Measurements from ENCODE around the gene NEURL2.

The NEURL2 gene

DNA sequence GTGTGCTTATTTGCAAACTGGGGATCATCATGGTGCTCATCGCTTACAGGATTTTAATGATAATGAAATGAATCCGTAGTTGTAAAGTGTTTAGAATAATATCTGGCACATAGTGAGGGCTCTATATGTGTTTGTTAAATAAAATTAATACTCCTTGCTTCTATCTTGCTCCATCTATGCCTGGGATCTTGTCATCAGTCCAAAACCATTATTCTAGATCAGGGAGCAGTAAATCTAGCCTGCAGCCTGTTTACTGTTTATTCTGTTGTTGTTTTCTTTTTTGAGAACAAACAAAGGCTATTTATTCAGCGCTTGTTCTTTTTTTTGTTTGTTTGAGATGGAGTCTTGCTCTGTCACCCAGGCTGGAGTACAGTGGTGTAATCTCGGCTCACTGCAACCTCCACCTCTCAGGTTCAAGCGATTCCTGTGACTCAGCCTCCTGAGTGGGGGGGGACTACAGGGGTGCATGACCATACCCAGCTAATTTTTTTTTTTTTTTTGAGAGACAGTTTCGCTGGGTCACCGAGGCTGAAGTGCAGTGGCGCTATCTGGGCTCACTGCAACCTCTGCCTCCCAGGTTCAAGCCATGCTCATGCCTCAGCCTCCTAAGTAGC, 41.9 kb downstream of the NEURL2 start:
- H2AFZ ChIP-seq (ENCODE audit: low read depth, low read length) = no peak overlapping the region
- no peak overlapping the region for H3K4me3 ChIP-seq (ENCODE audit: low read depth in 1 of 2, low read length in 2 of 2)
- peaks cover 54% of the 10 kb centered on the region for H3K36me3 ChIP-seq (ENCODE audit: insufficient read depth, low read length)
- no peak for ATAC-seq (ENCODE audit: insufficient read depth, low read depth)
- H3K9me3 ChIP-seq (ENCODE audit: insufficient read depth, low read length, severe bottlenecking) = no peaks in the 10 kb centered on the region
- TF ChIP-seq, protein P1, sequence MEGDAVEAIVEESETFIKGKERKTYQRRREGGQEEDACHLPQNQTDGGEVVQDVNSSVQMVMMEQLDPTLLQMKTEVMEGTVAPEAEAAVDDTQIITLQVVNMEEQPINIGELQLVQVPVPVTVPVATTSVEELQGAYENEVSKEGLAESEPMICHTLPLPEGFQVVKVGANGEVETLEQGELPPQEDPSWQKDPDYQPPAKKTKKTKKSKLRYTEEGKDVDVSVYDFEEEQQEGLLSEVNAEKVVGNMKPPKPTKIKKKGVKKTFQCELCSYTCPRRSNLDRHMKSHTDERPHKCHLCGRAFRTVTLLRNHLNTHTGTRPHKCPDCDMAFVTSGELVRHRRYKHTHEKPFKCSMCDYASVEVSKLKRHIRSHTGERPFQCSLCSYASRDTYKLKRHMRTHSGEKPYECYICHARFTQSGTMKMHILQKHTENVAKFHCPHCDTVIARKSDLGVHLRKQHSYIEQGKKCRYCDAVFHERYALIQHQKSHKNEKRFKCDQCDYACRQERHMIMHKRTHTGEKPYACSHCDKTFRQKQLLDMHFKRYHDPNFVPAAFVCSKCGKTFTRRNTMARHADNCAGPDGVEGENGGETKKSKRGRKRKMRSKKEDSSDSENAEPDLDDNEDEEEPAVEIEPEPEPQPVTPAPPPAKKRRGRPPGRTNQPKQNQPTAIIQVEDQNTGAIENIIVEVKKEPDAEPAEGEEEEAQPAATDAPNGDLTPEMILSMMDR (IDR thresholded peaks at IDR 0.05; ENCODE audit: borderline replicate concordance, extremely low read depth, low read length, poor library complexity, severe bottlenecking) = no peak
- TF ChIP-seq EZH2 (IDR thresholded peaks at IDR 0.05; ENCODE audit: borderline replicate concordance, low read depth, low read length, severe bottlenecking) = no peak
- no peak overlapping the region for H3K27ac ChIP-seq (ENCODE audit: low read length)
- DNase-seq = no peak
- H3K9ac ChIP-seq (ENCODE audit: low read depth, low read length) = no peak overlapping the region
- H3K27me3 ChIP-seq (ENCODE audit: insufficient read depth, low read length, poor library complexity) = no peaks in the 10 kb centered on the region
- no peak overlapping the region for H3K4me2 ChIP-seq (ENCODE audit: insufficient read depth, low read length)
- H3K79me2 ChIP-seq (ENCODE audit: insufficient read depth, low read length) = no peaks in the 10 kb centered on the region
- H4K20me1 ChIP-seq (ENCODE audit: insufficient read depth, low read length) = peaks cover 3% of the 10 kb centered on the region; the same call in 1 of the 2 replicates
- 0 out of 2 replicates have a peak, but pooled peaks cover 2% of the 10 kb centered on the region for H3K4me1 ChIP-seq (ENCODE audit: insufficient read depth, low read length)

DNA sequence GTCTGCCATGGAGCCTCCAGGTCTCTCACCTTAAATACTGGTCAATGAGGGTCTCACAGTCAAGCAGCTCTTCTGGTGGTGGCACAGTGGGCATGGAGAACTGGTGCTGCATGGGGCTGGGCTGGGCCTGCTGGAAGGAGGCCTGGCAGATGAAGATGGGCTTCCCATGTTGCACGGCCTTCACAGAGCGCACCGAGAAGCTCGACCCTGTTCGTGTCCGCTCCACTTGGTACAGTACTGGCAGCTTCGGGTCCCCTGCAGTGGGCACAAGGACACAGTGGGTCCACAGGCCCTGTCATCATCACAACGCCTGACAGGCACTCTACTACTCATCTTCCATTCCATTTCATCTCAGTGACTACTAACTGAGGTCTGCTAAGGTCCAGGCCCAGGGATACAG, 42.6 kb downstream of the NEURL2 start:
- Histone ChIP-seq H3K36me3 (ENCODE audit: insufficient read depth, low read length) (peaks cover 57% of the 10 kb centered on the region), H3K27ac (ENCODE audit: low read length) (no peak overlapping the region)

DNA sequence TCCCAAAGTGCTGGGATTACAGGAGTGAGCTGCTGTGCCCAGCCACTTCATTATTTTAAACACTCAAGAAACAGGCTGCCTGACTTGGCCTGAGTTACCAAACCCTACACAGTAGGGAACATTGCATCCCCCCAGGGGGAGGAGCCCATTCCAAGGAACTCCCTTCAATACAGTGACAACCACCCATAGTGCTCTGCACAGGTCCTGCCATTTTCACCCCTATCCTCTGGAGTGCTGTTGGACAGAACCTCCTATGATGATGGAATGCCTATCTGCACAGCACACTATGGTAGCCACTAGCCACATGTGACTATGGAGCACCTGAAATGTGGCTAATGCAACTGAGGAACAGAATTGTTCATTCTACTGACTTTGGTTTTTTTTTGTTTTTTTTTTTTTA, 45.6 kb downstream of the NEURL2 start:
- H4K20me1 ChIP-seq (ENCODE audit: insufficient read depth, low read length) = peaks cover 5% of the 10 kb centered on the region; the same call in 1 of the 2 replicates
- no peak overlapping the region for H3K4me2 ChIP-seq (ENCODE audit: insufficient read depth, low read length)
- H3K27me3 ChIP-seq (ENCODE audit: insufficient read depth, low read length, poor library complexity) = no peaks in the 10 kb centered on the region
- no peaks in the 10 kb centered on the region for H3K9me3 ChIP-seq (ENCODE audit: insufficient read depth, low read length, severe bottlenecking)
- H3K4me1 ChIP-seq (ENCODE audit: insufficient read depth, low read length) = no peaks in the 10 kb centered on the region
- H3K79me2 ChIP-seq (ENCODE audit: insufficient read depth, low read length) = no peaks in the 10 kb centered on the region
- H2AFZ ChIP-seq (ENCODE audit: low read depth, low read length) = no peak overlapping the region
- no peak for TF ChIP-seq EZH2 (IDR thresholded peaks at IDR 0.05; ENCODE audit: borderline replicate concordance, low read depth, low read length, severe bottlenecking)
- TF ChIP-seq, protein P1 (IDR thresholded peaks at IDR 0.05; ENCODE audit: borderline replicate concordance, extremely low read depth, low read length, poor library complexity, severe bottlenecking) = no peak
- peaks cover 73% of the 10 kb centered on the region for H3K36me3 ChIP-seq (ENCODE audit: insufficient read depth, low read length)
- H3K27ac ChIP-seq (ENCODE audit: low read length) = no peak overlapping the region
- DNase-seq (no peak), ATAC-seq (ENCODE audit: insufficient read depth, low read depth) (no peak)
- no peak overlapping the region for H3K4me3 ChIP-seq (ENCODE audit: low read depth in 1 of 2, low read length in 2 of 2)
- H3K9ac ChIP-seq (ENCODE audit: low read depth, low read length) = no peak overlapping the region

More for the DNA sequence above, 42.6 kb downstream of the NEURL2 start:
- Histone ChIP-seq H3K79me2 (ENCODE audit: insufficient read depth, low read length) (no peaks in the 10 kb centered on the region), H3K9me3 (ENCODE audit: insufficient read depth, low read length, severe bottlenecking) (no peaks in the 10 kb centered on the region), H2AFZ (ENCODE audit: low read depth, low read length) (no peak overlapping the region), H3K4me3 (ENCODE audit: low read depth in 1 of 2, low read length in 2 of 2) (no peak overlapping the region), H4K20me1 (ENCODE audit: insufficient read depth, low read length) (peaks cover 3% of the 10 kb centered on the region; the same call in 1 of the 2 replicates), H3K4me1 (ENCODE audit: insufficient read depth, low read length) (no peaks in the 10 kb centered on the region), H3K4me2 (ENCODE audit: insufficient read depth, low read length) (no peak overlapping the region), H3K9ac (ENCODE audit: low read depth, low read length) (no peak overlapping the region), H3K27me3 (ENCODE audit: insufficient read depth, low read length, poor library complexity) (no peaks in the 10 kb centered on the region)
- DNase-seq (no peak), ATAC-seq (ENCODE audit: insufficient read depth, low read depth) (no peak)
- TF ChIP-seq, protein P1 (IDR thresholded peaks at IDR 0.05; ENCODE audit: borderline replicate concordance, extremely low read depth, low read length, poor library complexity, severe bottlenecking) = no peak
- TF ChIP-seq EZH2 (IDR thresholded peaks at IDR 0.05; ENCODE audit: borderline replicate concordance, low read depth, low read length, severe bottlenecking) = no peak

Data from DND-41 (cell line).